Calu3 (cell line): ENCODE measurements around the gene CCDC184. TPM values are rescaled to one million over a fixed set of nuclear protein-coding genes. Genes with fewer than 3 reads are reported as not detected.

Experiments
- BruUV-seq: library from RNA; stranded (reverse); fragments of 400-500 nt; replicated peaks from 2 replicates; lab custom pipeline; 2021; lab: Mats Ljungman, UMichigan
- CTCF ChIA-PET: fragments of 300-600 bp; sonication (Branson Sonifier 250); formaldehyde crosslinking; loops from one replicate; lab custom pipeline; 2022; ENCODE audit warnings: antibody characterized with exemption; lab: Charles Lee
- DNase-seq: peaks from one replicate; pipeline ENCODE4 v3.0.0; 2022
- H3K27ac Mint-ChIP-seq: one replicate; pipeline ENCODE4 v1.8.0; 2022; ENCODE audit warnings: mixed read lengths; ENCODE audit not compliant: unreplicated experiment
- H3K27me3 Mint-ChIP-seq: one replicate; pipeline ENCODE4 v1.8.0; 2022; ENCODE audit warnings: mixed read lengths; ENCODE audit not compliant: unreplicated experiment
- H3K36me3 Mint-ChIP-seq: one replicate; pipeline ENCODE4 v1.8.0; 2022; ENCODE audit warnings: mild to moderate bottlenecking, moderate library complexity, mixed read lengths; ENCODE audit not compliant: insufficient read depth, unreplicated experiment
- H3K4me1 Mint-ChIP-seq: one replicate; pipeline ENCODE4 v1.8.0; 2022; ENCODE audit warnings: mild to moderate bottlenecking, low read depth, mixed read lengths; ENCODE audit not compliant: unreplicated experiment
- H3K4me3 Mint-ChIP-seq: one replicate; pipeline ENCODE4 v1.8.0; 2022; ENCODE audit warnings: mild to moderate bottlenecking, low read depth, moderate library complexity, mixed read lengths; ENCODE audit not compliant: unreplicated experiment
- H3K9me3 Mint-ChIP-seq: one replicate; pipeline ENCODE4 v1.8.0; 2022; ENCODE audit warnings: low read depth, mixed read lengths; ENCODE audit not compliant: unreplicated experiment
- intact Hi-C: fragments of 100-400 bp; cut with micrococcal nuclease; formaldehyde crosslinking; loops from one replicate; pipeline ENCODE4 v1.10.0; 2022; ENCODE audit not compliant: unreplicated experiment
- total RNA-seq: library from RNA; stranded (reverse); gene quantifications from 2 replicates; pipeline ENCODE4 v1.2.3, GENCODE V29; 2022
- TF ChIP-seq, protein P1 (sequence below): fragments of 200-600 bp; IDR thresholded peaks from one replicate; pipeline ENCODE4 v1.8.0; 2022; ENCODE audit warnings: antibody characterized with exemption; ENCODE audit not compliant: unreplicated experiment

Gene CCDC184
- total RNA-seq, 1 experiment from 2014 or later = 0.45 TPM

- CTCF ChIA-PET = no interaction called here
- intact Hi-C loops = no loop called here
- H3K4me3 Mint-ChIP-seq = no peak overlapping the region
- no TSS peak for BruUV-seq
- peaks cover 12% of the 10 kb centered on the region for H3K4me1 Mint-ChIP-seq
- H3K27me3 Mint-ChIP-seq = peaks cover 57% of the 10 kb centered on the region
- H3K27ac Mint-ChIP-seq = no peak overlapping the region
- TF ChIP-seq, protein P1, sequence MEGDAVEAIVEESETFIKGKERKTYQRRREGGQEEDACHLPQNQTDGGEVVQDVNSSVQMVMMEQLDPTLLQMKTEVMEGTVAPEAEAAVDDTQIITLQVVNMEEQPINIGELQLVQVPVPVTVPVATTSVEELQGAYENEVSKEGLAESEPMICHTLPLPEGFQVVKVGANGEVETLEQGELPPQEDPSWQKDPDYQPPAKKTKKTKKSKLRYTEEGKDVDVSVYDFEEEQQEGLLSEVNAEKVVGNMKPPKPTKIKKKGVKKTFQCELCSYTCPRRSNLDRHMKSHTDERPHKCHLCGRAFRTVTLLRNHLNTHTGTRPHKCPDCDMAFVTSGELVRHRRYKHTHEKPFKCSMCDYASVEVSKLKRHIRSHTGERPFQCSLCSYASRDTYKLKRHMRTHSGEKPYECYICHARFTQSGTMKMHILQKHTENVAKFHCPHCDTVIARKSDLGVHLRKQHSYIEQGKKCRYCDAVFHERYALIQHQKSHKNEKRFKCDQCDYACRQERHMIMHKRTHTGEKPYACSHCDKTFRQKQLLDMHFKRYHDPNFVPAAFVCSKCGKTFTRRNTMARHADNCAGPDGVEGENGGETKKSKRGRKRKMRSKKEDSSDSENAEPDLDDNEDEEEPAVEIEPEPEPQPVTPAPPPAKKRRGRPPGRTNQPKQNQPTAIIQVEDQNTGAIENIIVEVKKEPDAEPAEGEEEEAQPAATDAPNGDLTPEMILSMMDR = no peak
- H3K36me3 Mint-ChIP-seq = no peaks in the 10 kb centered on the region
- no peaks in the 10 kb centered on the region for H3K9me3 Mint-ChIP-seq
- DNase-seq = no peak
Measured at GRCh38 chr12:48175613-48176416, 7.6 kb upstream of the CCDC184 start.

DNA sequence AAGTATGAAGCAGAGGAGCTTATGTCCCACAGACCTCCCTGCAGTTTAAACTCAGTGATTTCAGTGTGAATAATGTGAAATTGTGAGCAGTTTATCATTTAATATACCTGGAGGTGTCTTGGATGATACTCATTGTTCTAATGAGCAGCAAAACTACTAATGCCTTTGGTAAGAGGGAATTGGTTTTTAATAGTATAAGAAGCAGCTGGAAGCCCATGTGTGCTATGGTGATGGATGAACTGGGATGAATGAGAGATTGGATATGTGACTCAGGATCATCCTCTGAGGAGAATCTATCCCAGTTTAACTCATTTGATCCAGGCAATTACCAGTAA lies 7.1 kb upstream of the CCDC184 start:
- H3K4me3 Mint-ChIP-seq = no peak overlapping the region
- H3K9me3 Mint-ChIP-seq = no peaks in the 10 kb centered on the region
- DNase-seq = no peak
- intact Hi-C loops = no loop called here
- TF ChIP-seq, protein P1 = no peak
- CTCF ChIA-PET = no interaction called here
- H3K4me1 Mint-ChIP-seq = peaks cover 12% of the 10 kb centered on the region
- H3K27ac Mint-ChIP-seq = no peak overlapping the region
- H3K36me3 Mint-ChIP-seq = no peaks in the 10 kb centered on the region
- no TSS peak for BruUV-seq
- H3K27me3 Mint-ChIP-seq = peaks cover 63% of the 10 kb centered on the region

DNA sequence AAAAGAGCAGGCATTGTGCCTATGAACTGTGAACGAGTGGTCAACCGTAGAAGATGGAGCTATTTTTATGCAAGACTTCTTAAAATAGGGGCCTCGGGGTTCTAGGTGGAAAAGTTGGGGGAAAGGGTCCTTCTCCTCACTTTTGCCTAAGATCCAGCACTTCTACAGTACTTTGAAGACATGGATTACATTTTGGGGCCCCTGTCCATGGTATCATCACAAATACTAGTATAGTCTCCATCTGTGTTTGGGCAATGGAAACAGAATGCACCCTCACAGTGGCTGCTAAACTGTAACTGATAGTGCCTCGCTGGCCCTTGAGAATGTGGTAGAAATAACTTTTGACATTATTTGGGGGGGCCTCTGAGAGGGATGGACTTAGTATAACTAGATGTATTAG lies 5.5 kb upstream of the CCDC184 start:
- peaks cover 78% of the 10 kb centered on the region for H3K27me3 Mint-ChIP-seq
- no peak for DNase-seq
- intact Hi-C loops = no loop called here
- no peak overlapping the region for H3K4me3 Mint-ChIP-seq
- H3K27ac Mint-ChIP-seq = no peak overlapping the region
- TF ChIP-seq, protein P1 = no peak
- CTCF ChIA-PET = interaction anchor here (0.6 kb wide), 2 partner anchors 130 to 444 kb away, joined by 3 read pairs; no protein-coding TSS in a partner anchor
- H3K36me3 Mint-ChIP-seq = peaks cover under 1% of the 10 kb centered on the region
- no peaks in the 10 kb centered on the region for H3K9me3 Mint-ChIP-seq
- H3K4me1 Mint-ChIP-seq = peaks cover 12% of the 10 kb centered on the region
- no TSS peak for BruUV-seq

DNA sequence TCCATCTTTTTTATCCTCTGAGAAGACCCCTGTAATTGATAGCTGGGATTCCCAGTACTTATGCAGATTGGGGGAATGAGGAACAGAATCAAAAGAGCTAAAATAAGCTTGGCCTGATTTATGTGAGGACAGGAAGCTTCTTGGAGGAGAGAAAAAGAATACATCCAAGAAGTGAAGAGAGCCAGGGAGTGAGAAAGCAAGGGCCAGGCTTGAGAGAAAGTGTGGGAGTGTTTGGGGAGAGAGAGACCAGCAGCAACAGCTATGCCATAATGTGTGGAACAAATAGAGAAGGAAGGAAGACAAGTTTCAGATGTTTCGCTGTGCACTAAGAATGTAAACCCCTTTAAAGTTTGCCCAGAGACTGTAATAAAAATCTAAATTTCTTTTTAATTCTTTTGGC lies 4.0 kb upstream of the CCDC184 start:
- no peak for DNase-seq
- TF ChIP-seq, protein P1 = no peak
- no peak overlapping the region for H3K4me3 Mint-ChIP-seq
- BruUV-seq = no TSS peak
- CTCF ChIA-PET = no interaction called here
- H3K27me3 Mint-ChIP-seq = peaks cover 81% of the 10 kb centered on the region
- intact Hi-C loops = no loop called here
- H3K9me3 Mint-ChIP-seq = no peaks in the 10 kb centered on the region
- H3K4me1 Mint-ChIP-seq = peaks cover 12% of the 10 kb centered on the region
- no peak overlapping the region for H3K27ac Mint-ChIP-seq
- H3K36me3 Mint-ChIP-seq = peaks cover 9% of the 10 kb centered on the region
